Adrenal gland (tissue), 5 donors: ENCODE measurements around the gene ARL11.
"Not testable (repeated sequence)": the region's sequence is repeated elsewhere in the genome, so short reads cannot be mapped to it uniquely, and the experiment has no call there.

Experiments used
- CTCF ChIP-seq, 6 experiments: fragments of 450-650 bp in 4 of 6; fragments of 200-600 bp in 2 of 6; sonication (generic) in 1 of 6; IDR thresholded peaks; 1 replicate in 5 of 6; 2 replicates in 1 of 6; pipeline versions ENCODE4 v1.5.1 to v1.8.0; 2016 to 2021; ENCODE audit warnings: antibody characterized with exemption in 6 of 6, mild to moderate bottlenecking in 2 of 6, moderate library complexity in 1 of 6
- POLR2A ChIP-seq, 2 donors: fragments of 450-650 bp; IDR thresholded peaks; one replicate each; pipeline ENCODE4 v1.6.1; 2017; ENCODE audit warnings: antibody characterized with exemption in 2 of 2, mild to moderate bottlenecking in 2 of 2, moderate library complexity in 1 of 2
- donor health status: DM: no; HTN: no; CAD: no.

GRCh38 chr13:49590714-49591113, 37.6 kb upstream of the ARL11 start:
- TF ChIP-seq CTCF, POLR2A (IDR thresholded peaks at IDR 0.05): not testable (repeated sequence)
